ENCODE results near the gene MYBBP1A.
A peak's percentile ranks its signal among the peaks of the same experiment; 100 is the strongest.

MYBBP1A gene

DNA sequence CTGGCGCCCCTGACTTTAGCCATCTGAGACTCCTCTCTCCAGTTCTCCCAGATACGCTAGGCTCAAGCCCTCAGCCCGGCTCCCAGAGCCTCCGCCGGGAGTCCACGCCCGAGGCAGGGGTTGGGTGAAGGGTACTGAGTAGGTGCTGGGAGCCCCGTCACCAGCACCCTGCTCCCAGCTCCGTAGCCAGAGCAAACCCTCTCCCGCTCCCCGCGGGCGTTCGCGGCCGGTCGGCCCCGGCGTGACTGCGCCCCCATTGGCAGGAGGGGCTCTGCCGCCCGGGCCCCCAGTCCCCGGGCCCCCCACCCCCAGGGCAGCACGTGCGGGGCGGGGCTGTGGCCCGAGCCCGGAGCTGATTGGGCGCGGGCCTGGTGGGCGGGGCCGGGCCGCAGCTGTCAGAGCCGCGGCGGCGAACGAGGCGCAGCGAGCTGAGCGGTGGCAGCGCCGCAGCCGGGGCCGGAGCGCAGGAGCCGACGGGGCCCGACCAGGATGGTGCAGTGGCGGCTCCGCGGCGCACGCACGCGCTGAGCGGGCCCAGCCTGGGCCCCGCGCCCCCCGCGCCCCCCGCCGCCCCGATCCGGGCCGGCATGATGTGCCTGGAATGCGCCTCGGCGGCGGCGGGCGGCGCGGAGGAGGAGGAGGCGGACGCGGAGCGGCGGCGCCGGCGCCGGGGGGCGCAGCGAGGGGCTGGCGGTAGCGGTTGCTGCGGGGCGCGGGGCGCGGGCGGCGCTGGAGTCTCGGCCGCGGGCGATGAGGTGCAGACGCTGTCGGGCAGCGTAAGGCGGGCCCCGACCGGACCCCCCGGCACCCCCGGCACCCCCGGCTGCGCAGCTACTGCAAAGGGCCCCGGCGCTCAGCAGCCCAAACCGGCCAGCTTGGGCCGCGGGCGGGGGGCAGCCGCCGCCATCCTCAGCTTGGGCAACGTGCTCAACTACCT is 56.5 kb downstream of the MYBBP1A start, which contains the start of gene SPNS2:
Gene SPNS2, plus strand, starts transcription at position 421 of the 937 bp plus-strand sequence. Its CDS starts 167 bp downstream, at position 588.
- DNase-seq: peak; percentile 42

DNA sequence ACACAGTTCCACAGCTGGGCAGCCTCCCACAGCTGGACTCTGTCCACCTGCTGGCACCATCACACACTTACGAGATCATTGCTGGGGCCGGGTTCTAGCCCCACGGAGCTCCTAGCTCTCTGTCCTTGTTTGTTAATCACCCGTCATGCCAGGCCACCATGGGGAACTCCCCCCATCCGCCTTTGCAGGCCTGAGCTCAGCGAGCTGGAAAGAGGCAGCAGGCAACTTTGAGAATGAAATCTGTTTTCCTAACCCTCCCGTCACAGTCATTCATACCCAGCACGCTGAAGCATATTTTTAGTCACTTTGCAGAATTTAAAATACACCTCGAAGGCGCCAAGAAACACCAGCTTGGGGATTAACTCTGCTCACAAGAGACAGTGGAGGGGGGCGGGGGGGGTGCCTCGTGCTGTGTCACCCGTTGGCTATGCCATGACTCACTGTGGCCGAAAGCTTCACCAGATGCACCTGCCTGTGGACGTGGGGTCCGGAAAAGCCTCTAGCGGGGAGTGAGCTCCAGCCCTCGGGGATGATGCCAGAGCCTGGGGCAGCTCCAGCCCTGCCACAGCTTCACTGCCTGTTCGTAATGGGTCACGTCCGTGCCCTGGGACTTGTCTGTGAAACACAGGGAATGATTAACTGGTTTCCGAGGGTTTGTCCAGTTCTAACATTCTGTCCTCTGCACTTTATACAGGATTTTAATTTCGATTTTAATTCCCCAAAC is 57.9 kb downstream of the MYBBP1A start:
- DNase-seq: no peak

DNA sequence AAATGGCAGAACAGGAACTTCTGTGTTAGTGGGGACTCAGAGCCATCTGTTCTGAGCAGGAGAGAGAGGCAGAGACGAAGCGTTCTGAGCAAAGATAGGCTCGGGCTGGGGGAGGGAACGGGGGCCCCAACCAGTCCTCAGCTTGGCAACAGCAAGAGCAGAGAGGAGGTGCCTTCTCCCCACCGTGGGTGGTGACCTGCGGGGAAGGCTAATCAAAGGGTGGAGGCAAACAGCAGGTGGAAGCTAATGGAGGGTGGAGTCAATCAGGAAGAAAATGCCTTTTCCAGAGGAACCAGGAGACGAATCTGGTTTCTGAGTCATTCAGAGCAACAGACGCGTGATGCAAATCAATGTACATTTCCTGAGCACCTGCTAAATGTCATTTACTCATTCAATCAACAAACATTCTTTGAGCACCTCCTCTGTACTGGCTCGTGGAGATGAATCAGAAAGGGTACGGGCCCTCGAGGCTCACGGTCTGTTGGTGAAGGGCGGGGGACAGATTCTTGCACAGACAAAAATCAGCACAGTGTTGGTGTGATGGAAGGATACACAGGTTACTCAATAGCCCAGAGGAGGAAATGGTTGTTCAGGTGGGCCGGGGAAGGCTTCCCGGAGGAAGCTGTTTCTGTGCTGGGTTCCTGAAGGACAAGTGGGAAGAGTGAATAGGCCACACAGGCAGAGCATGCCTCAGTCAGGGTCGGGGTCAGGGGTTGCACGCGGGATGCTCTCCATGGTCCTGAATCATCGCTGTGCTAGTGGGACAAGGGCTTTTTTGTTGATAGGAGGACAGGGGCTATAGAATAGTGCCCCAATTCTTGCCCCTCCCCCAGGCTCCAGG is 62.2 kb downstream of the MYBBP1A start:
- DNase-seq: no peak

DNA sequence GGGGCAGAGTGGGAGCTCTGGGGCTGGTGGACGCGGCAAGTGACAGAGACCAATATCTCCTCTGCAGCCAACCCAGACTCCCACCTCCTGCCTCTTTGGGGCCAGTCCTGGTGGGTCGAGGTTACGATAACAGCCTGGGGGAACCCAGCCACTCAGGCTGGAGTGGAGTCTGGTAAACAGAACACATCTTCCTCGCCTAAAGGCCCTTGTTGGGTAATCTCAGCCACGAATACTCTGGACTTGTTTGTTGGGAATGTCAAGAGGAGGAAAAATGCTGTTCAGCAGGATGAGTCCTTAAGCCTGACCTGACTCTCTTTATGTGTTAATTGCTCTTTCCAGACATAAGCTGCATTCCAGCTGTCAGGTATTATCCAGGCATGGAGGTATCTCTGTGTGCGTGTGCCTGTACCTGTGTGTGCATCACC is 64.5 kb downstream of the MYBBP1A start:
- DNase-seq: no peak

DNA sequence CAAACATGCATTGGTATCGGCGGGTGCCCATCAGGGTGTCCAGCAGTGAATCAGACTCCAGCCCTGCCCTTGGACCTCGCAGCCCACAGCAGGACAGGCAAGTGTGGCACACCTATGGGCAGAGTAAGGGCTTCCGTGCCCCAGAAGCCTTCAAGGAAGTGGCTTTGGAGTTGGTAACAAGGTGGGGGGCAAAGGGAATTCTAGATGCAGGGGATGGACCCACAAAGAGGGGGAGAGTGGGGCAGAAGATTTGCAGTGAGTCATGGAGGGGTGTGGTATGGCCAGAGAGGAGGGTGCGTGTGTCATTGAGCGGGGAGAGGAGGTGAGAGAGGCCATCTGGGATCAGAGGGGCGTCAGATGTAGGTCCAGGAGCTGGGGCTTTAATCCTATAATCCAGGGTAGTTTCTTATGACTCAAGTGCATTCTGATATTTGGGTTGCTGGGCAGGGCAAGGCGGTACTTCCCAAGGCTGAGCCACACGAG is 65.0 kb downstream of the MYBBP1A start:
- DNase-seq: no peak

DNA sequence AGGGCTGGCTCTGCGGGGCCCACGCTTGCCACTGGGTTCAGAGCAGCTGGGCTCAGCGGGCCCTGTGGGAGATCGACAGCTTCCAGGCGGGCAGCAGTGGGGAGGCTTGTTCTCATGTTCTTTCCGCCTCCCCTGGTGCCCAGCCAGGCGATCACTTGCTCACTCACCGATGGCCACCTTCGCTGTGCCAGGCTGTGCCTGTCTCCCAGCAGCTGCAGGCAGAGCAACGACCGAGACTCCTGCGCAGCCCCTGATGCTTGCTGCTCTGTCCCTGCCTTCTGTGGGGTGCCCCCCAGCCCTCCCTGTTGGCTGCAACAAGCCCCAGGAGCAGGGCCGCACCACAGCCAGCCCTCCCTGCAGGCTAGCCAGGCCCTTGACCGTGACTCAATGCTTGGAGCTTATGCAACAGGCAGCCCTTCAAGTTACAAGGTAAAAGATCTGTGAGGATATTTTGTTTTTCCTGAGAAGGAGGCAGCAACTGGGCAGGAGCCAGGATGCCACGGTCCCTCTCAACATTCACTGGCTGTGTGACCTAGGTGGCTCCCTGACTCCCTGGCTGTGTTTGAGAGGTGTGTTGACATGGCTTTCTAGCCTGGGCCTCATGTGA is 66.1 kb downstream of the MYBBP1A start:
- no peak for DNase-seq
